Cardiac fibroblast (primary cell): Measurements from ENCODE around the gene RASA2.

Experiments used
- DNase-seq, 2 donors: peaks; one replicate each; pipeline versions ENCODE4 v3.0.0 to v3.0.0-alpha.2; 2010; ENCODE audit warnings: low read depth in 2 of 2
- H3K4me3 ChIP-seq, 2 donors: replicated peaks in 1 of 2; 1 replicate in 1 of 2; 2 replicates in 1 of 2; pipeline ENCODE4 v1.5.1; 2011; ENCODE audit warnings: low read depth in 2 of 2, low read length in 2 of 2, mild to moderate bottlenecking in 2 of 2, moderate library complexity in 1 of 2
- CTCF ChIP-seq: IDR thresholded peaks from one replicate; pipeline ENCODE4 v1.5.1; 2011; ENCODE audit warnings: low read depth, mild to moderate bottlenecking, low read length, inconsistent platforms

RASA2 gene

GRCh38 chr3:141557961-141558706 lies 71.3 kb downstream of the RASA2 start:
- DNase-seq = no peak
- no peak overlapping the region for H3K4me3 ChIP-seq
- TF ChIP-seq CTCF = no peak

- DNase-seq = peak; percentile 86 to 90
- peak; percentile 90 for TF ChIP-seq CTCF
- H3K4me3 ChIP-seq = no peak overlapping the region
Observed at GRCh38 chr3:141561426-141562034, 74.7 kb downstream of the RASA2 start.

GRCh38 chr3:141564241-141564640 lies 77.4 kb downstream of the RASA2 start:
- TF ChIP-seq CTCF = no peak
- DNase-seq = no peak

GRCh38 chr3:141570068-141570467 lies 83.2 kb downstream of the RASA2 start:
- no peak for DNase-seq
- TF ChIP-seq CTCF = no peak
- H3K4me3 ChIP-seq = no peak overlapping the region

More at GRCh38 chr3:141564241-141564640, 77.4 kb downstream of the RASA2 start:
- no peak overlapping the region for H3K4me3 ChIP-seq

- DNase-seq = peak; percentile 37 to 51
- no peak overlapping the region for H3K4me3 ChIP-seq
- TF ChIP-seq CTCF = peak; percentile 44
Observed at GRCh38 chr3:141575879-141576743, 89.3 kb downstream of the RASA2 start.

GRCh38 chr3:141576744-141577052 lies 89.9 kb downstream of the RASA2 start:
- DNase-seq = no peak
- no peak for TF ChIP-seq CTCF
- H3K4me3 ChIP-seq = no peak overlapping the region
